GM06990 (cell line): ENCODE data around the gene NUTM2F.
"Not testable (repeated sequence)": the region's sequence is repeated elsewhere in the genome, so short reads cannot be mapped to it uniquely, and the experiment has no call there.

Experiments used
- DNase-seq: peaks from one replicate; pipeline ENCODE4 v3.0.0-alpha.2; 2011; ENCODE audit not compliant: insufficient read length; ENCODE audit errors: extremely low read depth
- H3K27me3 ChIP-seq: replicated peaks from 2 replicates; pipeline ENCODE4 v1.6.0; 2011; ENCODE audit warnings: low read length; ENCODE audit not compliant: control insufficient read depth, insufficient read depth
- H3K36me3 ChIP-seq: 2 replicates; pipeline ENCODE4 v1.5.1; 2011; ENCODE audit warnings: low read length; ENCODE audit not compliant: control insufficient read depth, insufficient read depth
- H3K4me3 ChIP-seq: replicated peaks from 2 replicates; pipeline ENCODE4 v1.5.1; 2011; ENCODE audit warnings: low read depth, mild to moderate bottlenecking, control low read depth, low read length

NUTM2F gene, protein sequence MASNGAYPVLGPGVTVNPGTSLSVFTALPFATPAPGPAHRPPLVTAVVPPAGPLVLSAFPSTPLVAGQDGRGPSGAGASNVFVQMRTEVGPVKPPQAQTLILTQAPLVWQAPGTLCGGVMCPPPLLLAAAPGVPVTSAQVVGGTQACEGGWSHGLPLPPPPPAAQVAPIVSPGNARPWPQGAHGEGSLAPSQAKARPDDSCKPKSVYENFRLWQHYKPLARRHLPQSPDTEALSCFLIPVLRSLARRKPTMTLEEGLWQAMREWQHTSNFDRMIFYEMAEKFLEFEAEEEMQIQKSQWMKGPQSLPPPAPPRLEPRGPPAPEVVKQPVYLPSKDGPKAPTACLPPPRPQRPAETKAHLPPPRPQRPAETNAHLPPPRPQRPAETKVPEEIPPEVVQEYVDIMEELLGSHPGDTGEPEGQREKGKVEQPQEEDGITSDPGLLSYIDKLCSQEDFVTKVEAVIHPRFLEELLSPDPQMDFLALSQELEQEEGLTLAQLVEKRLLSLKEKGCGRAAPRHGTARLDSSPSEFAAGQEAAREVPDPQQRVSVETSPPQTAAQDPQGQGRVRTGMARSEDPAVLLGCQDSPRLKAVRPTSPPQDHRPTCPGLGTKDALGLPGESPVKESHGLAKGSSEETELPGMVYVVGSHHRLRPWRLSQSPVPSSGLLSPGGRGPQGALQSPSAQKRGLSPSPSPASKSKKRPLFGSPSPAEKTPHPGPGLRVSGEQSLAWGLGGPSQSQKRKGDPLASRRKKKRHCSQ

GRCh38 chr9:94328544-94328943, at the start of gene NUTM2F:
Gene NUTM2F (minus strand): TSS chr9:94328644. CDS start chr9:94328623, 21 bp downstream.
- not testable (repeated sequence) for H3K27me3 ChIP-seq, H3K4me3 ChIP-seq, H3K36me3 ChIP-seq, DNase-seq

DNA sequence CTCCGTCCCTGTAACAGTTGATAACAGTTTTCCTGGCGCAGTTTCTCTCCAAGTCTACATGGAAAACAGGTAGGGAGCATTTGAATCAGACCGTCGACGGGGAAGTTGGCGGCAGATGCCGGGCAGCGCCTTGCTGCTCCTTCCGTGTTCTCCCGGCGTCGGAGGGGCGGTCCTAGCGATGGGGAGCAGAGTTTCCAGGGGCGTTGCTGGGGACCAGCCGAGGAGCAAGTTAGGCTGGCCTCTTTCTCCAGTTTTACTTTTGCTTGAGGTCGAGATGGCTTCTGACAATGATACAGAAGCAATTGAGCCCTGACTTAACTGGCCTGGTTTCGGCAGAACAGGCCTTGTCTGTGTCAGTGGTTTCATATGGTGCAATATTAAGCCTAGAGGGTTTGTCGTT, 46.8 kb upstream of the NUTM2F start:
- peak; percentile 19 for DNase-seq
- H3K4me3 ChIP-seq = peak overlapping the region; percentile 57
- not testable (repeated sequence) for H3K36me3 ChIP-seq, H3K27me3 ChIP-seq

- peak; percentile 94 for DNase-seq
- H3K4me3 ChIP-seq = peak overlapping the region; percentile 63
- H3K27me3 ChIP-seq, H3K36me3 ChIP-seq: not testable (repeated sequence)
Observed at GRCh38 chr9:94374176-94375056, 46.0 kb upstream of the NUTM2F start.

DNA sequence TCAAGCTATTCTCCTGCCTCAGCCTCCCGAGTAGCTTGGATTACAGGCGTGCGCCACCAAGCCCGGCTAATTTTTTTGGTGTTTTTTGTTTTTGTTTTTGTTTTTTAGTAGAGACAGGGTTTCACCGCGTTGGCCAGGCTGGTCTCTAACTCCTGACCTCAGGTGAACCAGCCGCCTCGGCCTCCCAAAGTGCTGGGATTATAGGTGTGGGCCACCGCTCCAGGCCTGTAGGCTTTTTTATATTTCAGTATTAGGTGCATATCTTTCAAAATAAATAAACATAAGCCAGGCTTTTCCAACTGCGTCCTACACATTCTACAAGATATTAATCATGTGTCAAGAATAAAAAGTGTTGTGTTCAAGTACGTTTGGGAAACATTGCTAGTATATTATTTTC, 45.3 kb upstream of the NUTM2F start:
- peak overlapping the region; percentile 44 for H3K4me3 ChIP-seq
- not testable (repeated sequence) for H3K36me3 ChIP-seq, H3K27me3 ChIP-seq, DNase-seq

DNA sequence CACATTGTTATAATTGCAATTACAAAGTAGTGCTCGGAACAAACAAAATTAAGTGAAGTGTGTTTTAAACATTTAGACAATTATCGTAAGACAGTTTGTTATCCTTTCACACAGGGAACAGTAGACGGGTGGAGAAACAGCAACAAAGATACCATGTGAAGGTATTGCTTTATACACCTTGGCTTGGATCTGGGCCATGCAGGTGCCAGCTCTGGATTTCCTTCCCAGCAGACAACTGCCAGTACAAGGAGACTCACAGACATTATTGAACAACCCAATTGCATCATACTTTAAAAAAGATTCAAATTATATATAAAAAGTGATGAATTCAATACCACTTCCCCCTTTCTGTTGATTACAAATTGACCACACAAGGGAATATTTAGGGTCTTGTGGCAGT, 41.8 kb upstream of the NUTM2F start:
- DNase-seq, H3K36me3 ChIP-seq, H3K27me3 ChIP-seq, H3K4me3 ChIP-seq: not testable (repeated sequence)

- not testable (repeated sequence) for H3K4me3 ChIP-seq, H3K36me3 ChIP-seq, DNase-seq, H3K27me3 ChIP-seq
Observed at GRCh38 chr9:94364093-94364614, 35.7 kb upstream of the NUTM2F start.

- H3K27me3 ChIP-seq, H3K36me3 ChIP-seq, DNase-seq, H3K4me3 ChIP-seq: not testable (repeated sequence)
Observed at GRCh38 chr9:94357158-94357557, 28.7 kb upstream of the NUTM2F start.

- H3K27me3 ChIP-seq, H3K4me3 ChIP-seq, DNase-seq, H3K36me3 ChIP-seq: not testable (repeated sequence)
Observed at GRCh38 chr9:94351901-94352723, 23.7 kb upstream of the NUTM2F start.

DNA sequence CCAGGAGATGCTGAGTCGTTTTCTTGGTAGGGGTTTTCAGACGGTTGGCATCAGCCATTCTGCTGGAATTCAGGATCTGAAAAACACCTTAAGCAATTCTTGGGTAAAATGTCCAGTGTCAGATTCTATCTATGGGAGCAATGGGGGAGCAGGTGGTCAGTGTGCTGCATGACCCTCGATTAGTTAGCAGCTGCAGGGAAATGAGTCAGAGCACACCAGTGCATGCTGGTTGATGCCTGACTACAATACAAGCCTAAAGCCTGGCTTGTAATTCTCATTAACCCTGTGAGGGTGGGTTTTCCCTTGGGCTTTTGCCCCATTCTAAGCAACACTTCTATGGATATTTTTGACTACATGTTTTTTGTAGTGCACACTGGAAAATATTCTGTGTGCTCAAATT, 20.3 kb upstream of the NUTM2F start:
- not testable (repeated sequence) for H3K4me3 ChIP-seq, H3K27me3 ChIP-seq, H3K36me3 ChIP-seq, DNase-seq

DNA sequence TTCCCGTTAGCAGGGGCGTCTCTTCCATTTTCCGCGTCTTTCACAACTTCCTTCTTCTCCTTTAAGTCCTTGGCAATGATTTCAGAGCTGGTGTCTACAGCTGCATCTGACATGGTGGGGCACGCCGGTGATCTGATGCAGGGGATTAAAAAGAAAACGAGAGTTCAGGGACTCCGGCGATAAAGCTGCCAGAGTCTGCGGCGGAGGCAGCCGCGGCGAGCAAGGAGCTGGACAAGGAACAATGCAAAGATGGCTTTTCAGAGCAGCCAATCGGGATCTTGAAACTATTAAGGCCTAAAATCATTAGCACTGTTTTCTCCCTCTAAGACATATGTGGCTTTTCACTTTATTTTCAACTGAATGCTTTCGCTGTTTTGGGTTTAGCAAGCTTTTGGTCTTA, 19.0 kb upstream of the NUTM2F start:
- DNase-seq, H3K4me3 ChIP-seq, H3K27me3 ChIP-seq, H3K36me3 ChIP-seq: not testable (repeated sequence)

- H3K27me3 ChIP-seq, H3K36me3 ChIP-seq, H3K4me3 ChIP-seq, DNase-seq: not testable (repeated sequence)
Observed at GRCh38 chr9:94341703-94342102, 13.3 kb upstream of the NUTM2F start.

DNA sequence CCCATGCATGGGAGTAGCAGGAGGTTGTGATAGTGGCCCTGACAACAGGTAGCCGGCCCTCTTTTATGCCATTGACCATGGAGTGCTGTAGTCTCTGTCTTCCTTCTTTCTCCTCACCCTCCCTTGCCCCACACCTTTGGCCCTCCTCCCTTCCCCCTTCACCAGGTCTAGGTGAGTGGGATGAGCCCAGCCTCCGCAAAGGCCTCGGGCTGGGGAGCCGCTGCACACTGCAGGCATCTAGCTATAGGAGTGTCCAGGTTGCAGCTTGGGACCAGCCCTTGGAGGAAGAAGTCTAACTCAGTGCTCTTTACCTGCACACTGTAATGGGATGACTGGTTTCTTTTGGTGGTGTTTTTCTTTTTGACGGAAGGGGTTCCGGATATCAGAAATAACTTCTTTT, 12.3 kb upstream of the NUTM2F start:
- not testable (repeated sequence) for H3K4me3 ChIP-seq, DNase-seq, H3K27me3 ChIP-seq, H3K36me3 ChIP-seq

DNA sequence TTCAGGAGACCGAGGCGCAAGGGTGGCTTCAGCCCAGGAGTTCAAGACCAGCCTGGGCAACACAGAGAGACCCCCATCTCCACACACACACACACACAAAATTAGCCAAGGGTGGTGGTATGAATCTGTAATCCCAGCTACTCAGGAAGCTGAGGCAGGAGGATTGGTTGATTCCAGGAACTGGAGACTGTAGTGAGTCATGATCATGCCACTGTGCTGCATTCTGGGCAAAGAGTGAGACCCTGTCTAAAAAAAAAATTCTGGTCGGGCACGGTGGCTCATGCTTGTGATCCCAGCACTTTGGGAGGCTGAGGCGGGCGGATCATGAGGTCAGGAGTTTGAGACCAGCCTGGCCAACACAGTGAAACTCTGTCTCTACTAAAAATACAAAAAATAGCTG, 11.2 kb upstream of the NUTM2F start:
- H3K36me3 ChIP-seq, H3K4me3 ChIP-seq, H3K27me3 ChIP-seq, DNase-seq: not testable (repeated sequence)
